ENCODE results near the gene AMH. TPM values are rescaled to one million over a fixed set of nuclear protein-coding genes. Genes with fewer than 3 reads are reported as not detected.
"Not testable (repeated sequence)": the region's sequence is repeated elsewhere in the genome, so short reads cannot be mapped to it uniquely, and the experiment has no call there.

AMH gene
- 1 to 10 TPM in 2 of 3 donors, not detected in 1; 2.5 to 3.9 TPM for total RNA-seq

GRCh38 chr19:2249010-2249866, at the start of gene AMH:
Gene AMH (plus strand): TSS chr19:2249323. CDS start chr19:2249333, 10 bp downstream.
- no peak for DNase-seq (ENCODE audit: low spot score in 2 of 2)
- Histone ChIP-seq H3K27ac (no peak within 1 kb of the TSS), H3K9me3 (no peaks in the 10 kb centered on the region), H3K36me3 (peaks cover 21% of the 10 kb centered on the region), H3K27me3 (peaks cover 22 to 48% of the 10 kb centered on the region in 2 donors), H3K4me1 (peaks cover 6 to 13% of the 10 kb centered on the region in 2 donors), H3K4me3 (peak within 1 kb of the TSS in 1 of 3 donors; percentile 5)
- no peak for TF ChIP-seq POLR2A (IDR thresholded peaks at IDR 0.05)
- no peak for TF ChIP-seq POLR2AphosphoS5 (IDR thresholded peaks at IDR 0.05)
- TF ChIP-seq CTCF (IDR thresholded peaks at IDR 0.05) = no peak
- intact Hi-C loops (cut with DNase I; ENCODE audit: low total_unique reads) = loop anchor here (5.0 kb wide), 1 partner anchor 583 kb away; no protein-coding TSS in a partner anchor

DNA sequence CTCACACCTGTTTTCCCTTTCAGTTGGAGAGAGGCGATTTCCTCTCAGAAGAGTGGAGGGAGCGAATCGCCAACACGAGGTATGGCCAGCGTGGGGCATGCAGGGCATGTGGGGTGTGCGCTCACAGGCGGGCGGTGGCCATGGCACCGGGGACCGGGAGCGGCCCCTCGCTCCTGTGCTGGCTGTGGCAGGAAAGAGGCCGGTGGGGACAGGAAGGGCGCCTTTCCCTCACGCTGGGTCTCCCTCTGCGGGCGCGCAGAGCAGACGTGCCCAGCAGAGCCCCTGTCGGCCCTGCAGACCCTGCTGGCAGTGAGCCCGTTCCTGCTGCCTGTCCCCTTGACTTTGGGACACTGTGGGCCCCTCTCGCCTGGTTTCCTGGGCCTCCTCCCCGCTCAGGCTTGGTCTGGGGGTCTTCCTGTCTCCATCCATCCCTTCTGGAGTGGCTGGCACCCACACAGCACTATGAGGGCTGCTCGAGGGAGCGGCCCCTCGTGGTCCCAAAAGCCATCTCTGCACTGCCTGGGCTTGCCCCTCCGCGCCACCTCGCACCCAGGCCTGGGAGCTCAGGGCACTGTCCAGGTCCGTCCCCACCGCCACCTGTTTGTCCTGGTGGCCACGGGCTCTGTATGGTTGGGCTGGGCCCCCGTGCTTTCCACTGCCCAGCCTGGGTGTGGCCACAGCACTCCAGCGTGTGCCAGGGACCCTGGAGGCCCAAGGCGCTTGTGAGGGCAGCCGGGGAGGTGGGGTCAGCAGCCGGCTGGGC, 49.1 kb upstream of the AMH start:
- H3K36me3 ChIP-seq = no peaks in the 10 kb centered on the region
- intact Hi-C loops (cut with DNase I; ENCODE audit: low total_unique reads) = no loop called here
- no peak for DNase-seq (ENCODE audit: low spot score in 2 of 2)

DNA sequence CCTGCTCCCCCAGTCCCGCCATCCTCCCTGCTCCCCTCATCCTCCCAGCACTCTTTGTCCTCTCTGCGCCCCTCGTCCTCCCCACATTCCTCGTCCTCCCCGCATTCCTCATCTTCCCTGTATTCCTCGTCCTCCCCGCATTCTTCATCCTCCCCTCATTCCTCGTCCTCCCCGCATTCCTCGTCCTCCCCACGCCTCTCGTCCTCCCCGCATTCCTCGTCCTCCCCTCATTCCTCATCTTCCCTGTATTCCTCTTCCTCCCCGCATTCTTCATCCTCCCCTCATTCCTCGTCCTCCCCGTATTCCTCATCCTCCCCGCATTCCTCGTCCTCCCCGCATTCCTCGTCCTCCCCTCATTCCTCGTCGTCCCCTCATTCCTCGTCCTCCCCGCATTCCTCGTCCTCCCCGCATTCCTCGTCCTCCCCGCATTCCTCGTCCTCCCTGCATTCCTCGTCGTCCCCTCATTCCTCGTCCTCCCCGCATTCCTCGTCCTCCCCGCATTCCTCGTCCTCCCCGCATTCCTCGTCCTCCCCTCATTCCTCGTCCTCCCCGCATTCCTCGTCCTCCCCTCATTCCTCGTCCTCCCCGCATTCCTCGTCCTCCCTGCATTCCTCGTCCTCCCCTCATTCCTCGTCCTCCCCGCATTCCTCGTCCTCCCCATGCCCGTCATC, 48.4 kb upstream of the AMH start:
- H3K4me3 ChIP-seq; intact Hi-C loops (cut with DNase I; ENCODE audit: low total_unique reads); H3K27ac ChIP-seq; H3K9me3 ChIP-seq; H3K4me1 ChIP-seq; H3K36me3 ChIP-seq; DNase-seq (ENCODE audit: low spot score in 2 of 2); H3K27me3 ChIP-seq: not testable (repeated sequence)

More for the DNA sequence above, 49.1 kb upstream of the AMH start:
- Histone ChIP-seq H3K9me3 (no peaks in the 10 kb centered on the region), H3K4me1 (no peaks in the 10 kb centered on the region), H3K4me3 (no peak overlapping the region), H3K27ac (no peak overlapping the region), H3K27me3 (no peaks in the 10 kb centered on the region)
- TF ChIP-seq CTCF (IDR thresholded peaks at IDR 0.05) (no peak), POLR2AphosphoS5 (IDR thresholded peaks at IDR 0.05) (no peak), POLR2A (IDR thresholded peaks at IDR 0.05) (no peak)

DNA sequence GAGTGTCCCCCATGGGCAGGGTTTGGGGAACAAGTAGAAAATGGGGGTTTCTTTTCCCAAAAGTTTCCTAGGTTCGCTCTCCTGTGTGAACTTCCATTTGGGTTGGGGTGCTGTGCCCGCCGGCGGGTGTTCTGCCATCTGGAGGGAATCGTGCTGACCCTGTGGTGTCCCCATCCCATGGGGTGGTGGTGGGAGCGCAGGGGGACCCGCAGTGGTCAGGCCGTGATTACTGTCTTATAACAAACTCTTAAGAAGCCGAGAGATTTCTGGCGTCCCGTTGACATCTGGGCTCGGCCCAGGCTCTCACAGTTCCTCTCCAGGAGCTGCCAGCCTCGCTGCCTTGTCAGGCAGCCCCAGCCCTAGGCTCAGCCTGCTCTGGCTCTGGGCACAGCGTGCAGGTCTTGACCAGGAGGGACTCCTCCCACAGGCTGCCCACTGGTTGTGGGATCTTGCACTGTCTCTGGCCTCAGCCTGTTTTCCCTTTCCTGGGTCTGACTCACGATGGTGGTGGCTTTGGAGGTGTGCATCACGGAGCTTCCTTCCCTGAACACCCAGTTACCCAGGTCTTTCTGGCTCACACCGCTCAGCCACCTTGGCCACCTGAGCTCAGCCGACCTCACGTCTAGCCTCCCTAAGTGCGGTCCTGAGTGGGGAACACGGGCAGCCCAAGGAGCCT, 47.5 kb upstream of the AMH start:
- H3K36me3 ChIP-seq = no peaks in the 10 kb centered on the region
- H3K4me3 ChIP-seq = no peak overlapping the region
- H3K9me3 ChIP-seq = no peaks in the 10 kb centered on the region
- TF ChIP-seq POLR2A (IDR thresholded peaks at IDR 0.05) = no peak
- no peak for TF ChIP-seq POLR2AphosphoS5 (IDR thresholded peaks at IDR 0.05)
- TF ChIP-seq CTCF (IDR thresholded peaks at IDR 0.05) = no peak
- no peaks in the 10 kb centered on the region for H3K4me1 ChIP-seq
- H3K27ac ChIP-seq = no peak overlapping the region
- DNase-seq (ENCODE audit: low spot score in 2 of 2) = no peak
- intact Hi-C loops (cut with DNase I; ENCODE audit: low total_unique reads) = no loop called here
- no peaks in the 10 kb centered on the region for H3K27me3 ChIP-seq

DNA sequence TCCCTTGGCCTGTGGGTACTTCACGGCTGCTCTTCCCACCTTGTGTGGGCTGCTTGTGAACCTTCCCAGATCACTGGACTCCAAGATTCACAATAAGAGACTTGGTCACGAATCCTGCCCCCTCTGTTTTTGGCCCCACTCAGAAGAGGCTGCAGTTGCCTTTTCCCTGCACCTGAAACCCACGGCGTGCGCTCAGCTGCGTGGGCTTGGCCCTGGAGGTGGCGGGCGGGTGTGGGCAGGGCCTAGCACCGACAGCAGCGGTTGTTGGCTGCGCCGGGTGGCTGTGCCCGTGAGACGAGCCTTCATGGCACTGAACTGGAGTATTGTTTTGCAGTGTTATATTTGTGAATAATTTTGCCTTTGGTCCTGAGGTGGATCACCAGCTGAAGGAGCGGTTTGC, 46.8 kb upstream of the AMH start:
- DNase-seq (ENCODE audit: low spot score in 2 of 2) = no peak
- H3K4me3 ChIP-seq = no peak overlapping the region
- intact Hi-C loops (cut with DNase I; ENCODE audit: low total_unique reads) = no loop called here
- no peaks in the 10 kb centered on the region for H3K27me3 ChIP-seq
- H3K36me3 ChIP-seq = no peaks in the 10 kb centered on the region
- H3K4me1 ChIP-seq = no peaks in the 10 kb centered on the region
- TF ChIP-seq CTCF (IDR thresholded peaks at IDR 0.05) (no peak), POLR2A (IDR thresholded peaks at IDR 0.05) (no peak), POLR2AphosphoS5 (IDR thresholded peaks at IDR 0.05) (no peak)
- H3K9me3 ChIP-seq = no peaks in the 10 kb centered on the region
- H3K27ac ChIP-seq = no peak overlapping the region
